SU-DHL-6 (cell line): ENCODE data around the gene MAG.

ENCODE experiments used
- EZH2phosphoT487 ChIP-seq: fragments of 200-600 bp; sonication (generic), shearing (Covaris generic); conservative IDR thresholded peaks from 2 replicates; pipeline ENCODE4 v1.6.1; 2018; ENCODE audit warnings: mild to moderate bottlenecking, antibody characterized with exemption, low read length, moderate library complexity, mixed read lengths
- TF ChIP-seq, protein P1 (sequence below): fragments of 200-600 bp; sonication (generic); IDR thresholded peaks from one replicate; pipeline ENCODE4 v1.5.1; 2017; ENCODE audit warnings: antibody characterized with exemption, mild to moderate bottlenecking, low read length, moderate library complexity; ENCODE audit not compliant: insufficient read depth, poor library complexity, severe bottlenecking

DNA sequence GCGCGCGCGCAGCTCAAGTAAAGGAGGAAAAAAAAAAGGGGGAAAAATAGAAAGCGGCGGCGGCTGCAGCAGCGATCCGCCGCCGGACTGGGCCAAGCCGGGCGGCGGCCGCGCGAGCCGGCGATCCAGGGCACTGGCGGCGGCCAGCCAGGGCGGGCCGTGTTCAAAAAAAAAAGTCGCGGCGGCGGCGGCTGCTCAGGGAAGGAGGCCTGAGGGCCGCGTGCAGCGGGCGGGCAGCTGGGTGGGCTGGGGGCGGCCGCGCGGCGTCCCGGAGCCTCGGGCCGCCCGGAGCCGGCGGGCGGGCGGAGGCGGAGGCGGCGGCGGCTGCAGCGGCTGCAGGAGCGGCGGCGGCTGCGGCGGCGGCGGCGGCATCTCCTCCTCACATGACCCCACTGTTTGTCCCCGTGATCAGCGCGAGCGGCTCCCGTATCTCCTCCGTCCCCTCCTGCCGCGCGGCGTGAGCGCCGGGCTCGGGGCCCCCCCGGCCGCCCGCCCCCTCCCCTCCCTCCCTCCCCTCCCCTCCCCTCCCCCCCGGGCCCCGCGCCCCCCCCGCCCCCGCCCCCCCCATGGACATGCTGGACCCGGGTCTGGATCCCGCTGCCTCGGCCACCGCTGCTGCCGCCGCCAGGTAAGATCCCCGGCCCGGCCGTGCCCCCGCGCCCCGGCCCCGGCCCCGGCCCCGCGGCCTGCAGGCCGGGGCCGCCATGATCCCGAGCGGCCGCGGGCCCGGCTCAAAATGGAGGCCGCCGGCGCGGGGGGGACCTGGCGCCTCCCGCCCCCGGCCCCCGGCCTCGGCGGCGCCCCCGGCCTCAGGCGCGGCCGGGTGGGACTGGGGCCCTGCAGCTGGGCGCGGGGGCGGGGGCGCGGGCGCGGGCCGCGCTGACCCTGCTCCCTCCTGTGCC, 23.2 kb upstream of the MAG start, which contains the start of gene USF2:
- TF ChIP-seq, protein P1, sequence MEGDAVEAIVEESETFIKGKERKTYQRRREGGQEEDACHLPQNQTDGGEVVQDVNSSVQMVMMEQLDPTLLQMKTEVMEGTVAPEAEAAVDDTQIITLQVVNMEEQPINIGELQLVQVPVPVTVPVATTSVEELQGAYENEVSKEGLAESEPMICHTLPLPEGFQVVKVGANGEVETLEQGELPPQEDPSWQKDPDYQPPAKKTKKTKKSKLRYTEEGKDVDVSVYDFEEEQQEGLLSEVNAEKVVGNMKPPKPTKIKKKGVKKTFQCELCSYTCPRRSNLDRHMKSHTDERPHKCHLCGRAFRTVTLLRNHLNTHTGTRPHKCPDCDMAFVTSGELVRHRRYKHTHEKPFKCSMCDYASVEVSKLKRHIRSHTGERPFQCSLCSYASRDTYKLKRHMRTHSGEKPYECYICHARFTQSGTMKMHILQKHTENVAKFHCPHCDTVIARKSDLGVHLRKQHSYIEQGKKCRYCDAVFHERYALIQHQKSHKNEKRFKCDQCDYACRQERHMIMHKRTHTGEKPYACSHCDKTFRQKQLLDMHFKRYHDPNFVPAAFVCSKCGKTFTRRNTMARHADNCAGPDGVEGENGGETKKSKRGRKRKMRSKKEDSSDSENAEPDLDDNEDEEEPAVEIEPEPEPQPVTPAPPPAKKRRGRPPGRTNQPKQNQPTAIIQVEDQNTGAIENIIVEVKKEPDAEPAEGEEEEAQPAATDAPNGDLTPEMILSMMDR, result no peak
- TF ChIP-seq EZH2phosphoT487, result no peak
